Colonic mucosa (tissue), 4 donors: Measurements from ENCODE around the gene C8B. TPM values are rescaled to one million over a fixed set of nuclear protein-coding genes. Genes with fewer than 3 reads are reported as not detected.

Experiments
- DNase-seq: peaks from one replicate; pipeline ENCODE4 v3.0.0-alpha.2; 2020
- H3K27ac ChIP-seq: fragments of 200-600 bp; one replicate; pipeline ENCODE4 v1.8.0; 2021
- H3K27me3 ChIP-seq: fragments of 200-600 bp; one replicate; pipeline ENCODE4 v1.8.0; 2021
- H3K36me3 ChIP-seq: fragments of 200-600 bp; one replicate; pipeline ENCODE4 v1.8.0; 2021
- H3K4me1 ChIP-seq: fragments of 200-600 bp; one replicate; pipeline ENCODE4 v1.8.0; 2021; ENCODE audit warnings: mild to moderate bottlenecking
- H3K4me3 ChIP-seq: fragments of 200-600 bp; one replicate; pipeline ENCODE4 v1.8.0; 2021
- H3K9ac ChIP-seq, 2 donors: one replicate each; pipeline ENCODE4 v1.7.0; 2013; ENCODE audit warnings: control low read depth in 2 of 2, low read depth in 2 of 2, low read length in 2 of 2
- H3K9me3 ChIP-seq: fragments of 200-600 bp; one replicate; pipeline ENCODE4 v1.8.0; 2021
- intact Hi-C: fragments of 100-400 bp; cut with DNase I; formaldehyde crosslinking; loops from one replicate; pipeline ENCODE4 v1.14.1; 2022
- total RNA-seq, 2 donors: library from RNA; stranded (reverse); fragmentation: NEBNext Ultra II Directional in 1 of 2; extraction: Animal tissue kit (Norgen Biotek cat#: 25700) in 1 of 2; gene quantifications; one replicate each; pipeline ENCODE4 v1.2.1, GENCODE V29; 2021
- TF ChIP-seq, protein P1 (sequence below): fragments of 200-600 bp; IDR thresholded peaks from one replicate; pipeline ENCODE4 v1.8.0; 2022; ENCODE audit warnings: antibody characterized with exemption, mild to moderate bottlenecking
- donor health status: healthy.
- donor health status: DM: no; HTN: no; CAD: no.
- donor health status: DM: no; HTN: no; CAD: no.

C8B gene
- total RNA-seq, 2 donors from 2014 or later: not detected

- Histone ChIP-seq H3K4me3 (no peak overlapping the region), H3K27me3 (no peaks in the 10 kb centered on the region), H3K9me3 (no peaks in the 10 kb centered on the region), H3K36me3 (no peaks in the 10 kb centered on the region), H3K9ac (no peak overlapping the region), H3K27ac (no peak overlapping the region), H3K4me1 (no peaks in the 10 kb centered on the region)
- no peak for DNase-seq
- intact Hi-C loops: no loop called here
- TF ChIP-seq, protein P1, sequence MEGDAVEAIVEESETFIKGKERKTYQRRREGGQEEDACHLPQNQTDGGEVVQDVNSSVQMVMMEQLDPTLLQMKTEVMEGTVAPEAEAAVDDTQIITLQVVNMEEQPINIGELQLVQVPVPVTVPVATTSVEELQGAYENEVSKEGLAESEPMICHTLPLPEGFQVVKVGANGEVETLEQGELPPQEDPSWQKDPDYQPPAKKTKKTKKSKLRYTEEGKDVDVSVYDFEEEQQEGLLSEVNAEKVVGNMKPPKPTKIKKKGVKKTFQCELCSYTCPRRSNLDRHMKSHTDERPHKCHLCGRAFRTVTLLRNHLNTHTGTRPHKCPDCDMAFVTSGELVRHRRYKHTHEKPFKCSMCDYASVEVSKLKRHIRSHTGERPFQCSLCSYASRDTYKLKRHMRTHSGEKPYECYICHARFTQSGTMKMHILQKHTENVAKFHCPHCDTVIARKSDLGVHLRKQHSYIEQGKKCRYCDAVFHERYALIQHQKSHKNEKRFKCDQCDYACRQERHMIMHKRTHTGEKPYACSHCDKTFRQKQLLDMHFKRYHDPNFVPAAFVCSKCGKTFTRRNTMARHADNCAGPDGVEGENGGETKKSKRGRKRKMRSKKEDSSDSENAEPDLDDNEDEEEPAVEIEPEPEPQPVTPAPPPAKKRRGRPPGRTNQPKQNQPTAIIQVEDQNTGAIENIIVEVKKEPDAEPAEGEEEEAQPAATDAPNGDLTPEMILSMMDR: no peak
These were observed 71.8 kb downstream of the C8B start for GRCh38 chr1:56894014-56894413.

DNA sequence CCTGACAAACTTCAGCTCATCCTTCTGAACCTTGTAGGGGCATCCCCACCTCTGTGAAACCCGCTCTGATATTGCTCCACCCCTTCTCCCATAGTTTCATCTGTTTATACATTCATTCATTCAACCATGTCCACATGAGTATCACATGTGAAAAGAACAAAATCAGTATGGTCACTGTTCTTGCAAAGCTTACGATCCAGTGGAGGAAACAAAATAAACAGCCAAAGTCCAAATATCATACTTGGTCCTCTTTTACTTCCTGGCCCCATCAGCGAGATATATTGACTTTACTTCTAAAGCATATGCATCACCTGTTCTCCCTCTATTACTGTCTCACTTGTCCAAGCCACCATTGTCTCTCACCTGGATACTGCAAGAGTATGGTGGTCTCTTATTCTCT lies 75.6 kb downstream of the C8B start:
- no peak overlapping the region for H3K27ac ChIP-seq
- TF ChIP-seq, protein P1: no peak
- no peaks in the 10 kb centered on the region for H3K4me1 ChIP-seq
- intact Hi-C loops: no loop called here
- H3K36me3 ChIP-seq: no peaks in the 10 kb centered on the region
- DNase-seq: no peak
- no peak overlapping the region for H3K4me3 ChIP-seq
- H3K27me3 ChIP-seq: no peaks in the 10 kb centered on the region
- H3K9me3 ChIP-seq: no peaks in the 10 kb centered on the region
- no peak overlapping the region for H3K9ac ChIP-seq

GRCh38 chr1:56881417-56881816 lies 84.4 kb downstream of the C8B start:
- no peaks in the 10 kb centered on the region for H3K4me1 ChIP-seq
- TF ChIP-seq, protein P1: no peak
- DNase-seq: no peak
- intact Hi-C loops: no loop called here
- H3K9me3 ChIP-seq: no peaks in the 10 kb centered on the region
- H3K27me3 ChIP-seq: no peaks in the 10 kb centered on the region
- H3K27ac ChIP-seq: no peak overlapping the region
- H3K4me3 ChIP-seq: no peak overlapping the region
- H3K9ac ChIP-seq: no peak overlapping the region
- H3K36me3 ChIP-seq: no peaks in the 10 kb centered on the region

GRCh38 chr1:56880774-56881173 lies 85.0 kb downstream of the C8B start:
- DNase-seq: no peak
- Histone ChIP-seq H3K9ac (no peak overlapping the region), H3K4me3 (no peak overlapping the region), H3K4me1 (no peaks in the 10 kb centered on the region), H3K9me3 (no peaks in the 10 kb centered on the region), H3K27ac (no peak overlapping the region), H3K36me3 (no peaks in the 10 kb centered on the region), H3K27me3 (no peaks in the 10 kb centered on the region)
- intact Hi-C loops: no loop called here
- TF ChIP-seq, protein P1: no peak

Other genes with a start within 250 kb of the C8B start
- under 1 TPM; 0.32 to 0.66 TPM for gene FYB2, start 146.6 kb downstream of the C8B start, total RNA-seq
- not detected for gene C8A, start 111.2 kb downstream of the C8B start, total RNA-seq